ENCODE data around the gene DSE. TPM values are rescaled to one million over a fixed set of nuclear protein-coding genes. Genes with fewer than 3 reads are reported as not detected.

DSE gene
- total RNA-seq, 1 experiment from 2014 or later: 43.3 TPM

GRCh38 chr6:116456106-116456505 is 85.4 kb downstream of the DSE start:
- intact Hi-C loops (cut with micrococcal nuclease; ENCODE audit: unreplicated experiment): no loop called here
- no peak for DNase-seq
- no peaks in the 10 kb centered on the region for H3K36me3 ChIP-seq (ENCODE audit: low read depth)
- H3K4me2 ChIP-seq: no peak overlapping the region
- H3F3A ChIP-seq (ENCODE audit: insufficient read depth, low read depth): no peaks in the 10 kb centered on the region
- ChIA-PET POLR2A (ENCODE audit: unreplicated experiment) (no interaction called here), CTCF (no interaction called here)
- BruUV-seq (replicated peaks): no TSS peak
- peaks cover 4% of the 10 kb centered on the region; the same call in 1 of the 2 replicates for H3K27me3 ChIP-seq (ENCODE audit: insufficient read depth, low read depth)
- TF ChIP-seq CTCF (conservative IDR thresholded peaks at IDR 0.05) (no peak), EZH2 (IDR thresholded peaks at IDR 0.05; ENCODE audit: low read depth) (no peak)
- H3K9me3 ChIP-seq (ENCODE audit: insufficient read depth, low read depth): no peaks in the 10 kb centered on the region
- H2AFZ ChIP-seq: no peak overlapping the region
- no peak overlapping the region for H3K4me3 ChIP-seq
- no peaks in the 10 kb centered on the region for H3K79me2 ChIP-seq (ENCODE audit: low read depth)
- no peaks in the 10 kb centered on the region for H3K9me2 ChIP-seq (ENCODE audit: insufficient read depth)
- H3K4me1 ChIP-seq (replicated peaks; ENCODE audit: insufficient read depth): no peaks in the 10 kb centered on the region
- no peaks in the 10 kb centered on the region for H4K20me1 ChIP-seq (ENCODE audit: insufficient read depth)
- H3K27ac ChIP-seq: no peak overlapping the region

GRCh38 chr6:116456927-116457326 is 86.2 kb downstream of the DSE start:
- H3K27ac ChIP-seq: no peak overlapping the region
- CTCF ChIA-PET: no interaction called here
- no peaks in the 10 kb centered on the region for H3K9me2 ChIP-seq (ENCODE audit: insufficient read depth)
- intact Hi-C loops (cut with micrococcal nuclease; ENCODE audit: unreplicated experiment): no loop called here
- no peaks in the 10 kb centered on the region for H3K79me2 ChIP-seq (ENCODE audit: low read depth)
- H2AFZ ChIP-seq: no peak overlapping the region
- H3K4me2 ChIP-seq: no peak overlapping the region
- DNase-seq: no peak
- TF ChIP-seq CTCF (conservative IDR thresholded peaks at IDR 0.05): no peak
- TF ChIP-seq EZH2 (IDR thresholded peaks at IDR 0.05; ENCODE audit: low read depth): no peak
- no TSS peak for BruUV-seq (replicated peaks)
- POLR2A ChIA-PET (ENCODE audit: unreplicated experiment): no interaction called here
- H3K36me3 ChIP-seq (ENCODE audit: low read depth): no peaks in the 10 kb centered on the region
- H4K20me1 ChIP-seq (ENCODE audit: insufficient read depth): no peaks in the 10 kb centered on the region
- H3K4me1 ChIP-seq (replicated peaks; ENCODE audit: insufficient read depth): no peaks in the 10 kb centered on the region
- H3K27me3 ChIP-seq (ENCODE audit: insufficient read depth, low read depth): peaks cover 8% of the 10 kb centered on the region; the same call in 1 of the 2 replicates
- no peak overlapping the region for H3K4me3 ChIP-seq
- no peaks in the 10 kb centered on the region for H3F3A ChIP-seq (ENCODE audit: insufficient read depth, low read depth)
- H3K9me3 ChIP-seq (ENCODE audit: insufficient read depth, low read depth): no peaks in the 10 kb centered on the region

- ChIA-PET POLR2A (ENCODE audit: unreplicated experiment) (interaction anchor here (0.6 kb wide), 1 partner anchor 35 kb away, joined by 3 read pairs; no protein-coding TSS in a partner anchor), CTCF (no interaction called here)
- Histone ChIP-seq H3K4me1 (replicated peaks; ENCODE audit: insufficient read depth) (no peaks in the 10 kb centered on the region), H3K27ac (no peak overlapping the region), H3K36me3 (ENCODE audit: low read depth) (no peaks in the 10 kb centered on the region), H2AFZ (no peak overlapping the region), H3K9me2 (ENCODE audit: insufficient read depth) (no peaks in the 10 kb centered on the region), H3K27me3 (ENCODE audit: insufficient read depth, low read depth) (peaks cover 19% of the 10 kb centered on the region; the same call in 1 of the 2 replicates), H3K79me2 (ENCODE audit: low read depth) (no peaks in the 10 kb centered on the region), H3K4me2 (no peak overlapping the region), H3K4me3 (no peak overlapping the region), H3K9me3 (ENCODE audit: insufficient read depth, low read depth) (no peaks in the 10 kb centered on the region), H3F3A (ENCODE audit: insufficient read depth, low read depth) (no peaks in the 10 kb centered on the region), H4K20me1 (ENCODE audit: insufficient read depth) (no peaks in the 10 kb centered on the region)
- BruUV-seq (replicated peaks): no TSS peak
- DNase-seq: no peak
- intact Hi-C loops (cut with micrococcal nuclease; ENCODE audit: unreplicated experiment): no loop called here
- no peak for TF ChIP-seq EZH2 (IDR thresholded peaks at IDR 0.05; ENCODE audit: low read depth)
- no peak for TF ChIP-seq CTCF (conservative IDR thresholded peaks at IDR 0.05)
Measured at GRCh38 chr6:116458264-116458663, 87.5 kb downstream of the DSE start.

Measured in PC-9 (cell line).